A673 (cell line): ENCODE results near the gene CTDSP2. TPM values are rescaled to one million over a fixed set of nuclear protein-coding genes. Genes with fewer than 3 reads are reported as not detected.

ENCODE experiments used
- BruUV-seq: library from RNA; stranded (reverse); fragments of 400-500 nt; replicated peaks from 2 replicates; lab custom pipeline; 2021; lab: Mats Ljungman, UMichigan
- CTCF ChIA-PET: fragments of 300-600 bp; sonication (Branson Sonifier 250); formaldehyde crosslinking; loops from one replicate; lab custom pipeline; 2022; ENCODE audit warnings: antibody characterized with exemption; lab: Charles Lee
- POLR2A ChIA-PET: fragments of 300-600 bp; sonication (Branson Sonifier 250); formaldehyde crosslinking; loops from one replicate; lab custom pipeline; 2022; ENCODE audit warnings: antibody characterized with exemption; ENCODE audit not compliant: low non-redundant PET; lab: Charles Lee
- DNase-seq: peaks from one replicate; pipeline ENCODE4 v3.0.0-alpha.2; 2015; ENCODE audit warnings: low spot score
- H3K27ac ChIP-seq: fragments of 200-600 bp; sonication (generic); 2 replicates; pipeline ENCODE4 v1.5.1; 2016; ENCODE audit warnings: mixed run types, low read depth, mild to moderate bottlenecking, mixed read lengths, antibody characterized with exemption, low read length; ENCODE audit not compliant: poor library complexity, severe bottlenecking
- H3K27me3 ChIP-seq: fragments of 200-600 bp; sonication (generic); replicated peaks from 2 replicates; pipeline ENCODE4 v1.6.1; 2017; ENCODE audit warnings: mixed run types, low read depth, mild to moderate bottlenecking, mixed read lengths, antibody characterized with exemption, low read length; ENCODE audit not compliant: insufficient read depth, poor library complexity
- H3K36me3 ChIP-seq: fragments of 200-600 bp; sonication (generic); 2 replicates; pipeline ENCODE4 v1.6.1; 2016; ENCODE audit warnings: mixed run types, mild to moderate bottlenecking, mixed read lengths, antibody characterized with exemption, low read length; ENCODE audit not compliant: insufficient read depth, poor library complexity, severe bottlenecking
- H3K4me1 ChIP-seq: fragments of 200-600 bp; sonication (generic); 2 replicates; pipeline ENCODE4 v1.6.1; 2017; ENCODE audit warnings: mixed run types, mild to moderate bottlenecking, mixed read lengths, antibody characterized with exemption, low read length; ENCODE audit not compliant: insufficient read depth, poor library complexity, severe bottlenecking
- H3K4me3 ChIP-seq: fragments of 200-600 bp; sonication (generic); 2 replicates; pipeline ENCODE4 v1.5.1; 2016; ENCODE audit warnings: low read depth, mixed run types, mild to moderate bottlenecking, mixed read lengths, low read length; ENCODE audit not compliant: poor library complexity, severe bottlenecking
- H3K9me3 ChIP-seq: fragments of 200-600 bp; sonication (generic); 2 replicates; pipeline ENCODE4 v1.6.1; 2016; ENCODE audit warnings: mixed run types, low read depth, mild to moderate bottlenecking, mixed read lengths, antibody characterized with exemption, low read length; ENCODE audit not compliant: poor library complexity, severe bottlenecking
- CTCF ChIP-seq: fragments of 300-800, 200-600 bp; sonication (generic); conservative IDR thresholded peaks from 2 replicates; pipeline ENCODE4 v1.5.1; 2017; ENCODE audit warnings: low read depth, mild to moderate bottlenecking, antibody characterized with exemption, low read length, moderate library complexity, mixed read lengths
- EZH2 ChIP-seq: fragments of 200-600 bp; sonication (generic); IDR thresholded peaks from 2 replicates; pipeline ENCODE4 v1.6.1; 2017; ENCODE audit warnings: borderline replicate concordance, low read depth, mild to moderate bottlenecking, mixed read lengths, antibody characterized with exemption, low read length; ENCODE audit not compliant: poor library complexity, severe bottlenecking
- intact Hi-C: fragments of 100-400 bp; cut with micrococcal nuclease; formaldehyde crosslinking; loops from one replicate; pipeline ENCODE4 v1.10.0; 2022; ENCODE audit not compliant: unreplicated experiment
- total RNA-seq: library from RNA; stranded (reverse); gene quantifications from 2 replicates; pipeline ENCODE4 v1.2.3, GENCODE V29; 2021

Gene CTDSP2
- total RNA-seq, 1 experiment from 2014 or later: 115 TPM

DNA sequence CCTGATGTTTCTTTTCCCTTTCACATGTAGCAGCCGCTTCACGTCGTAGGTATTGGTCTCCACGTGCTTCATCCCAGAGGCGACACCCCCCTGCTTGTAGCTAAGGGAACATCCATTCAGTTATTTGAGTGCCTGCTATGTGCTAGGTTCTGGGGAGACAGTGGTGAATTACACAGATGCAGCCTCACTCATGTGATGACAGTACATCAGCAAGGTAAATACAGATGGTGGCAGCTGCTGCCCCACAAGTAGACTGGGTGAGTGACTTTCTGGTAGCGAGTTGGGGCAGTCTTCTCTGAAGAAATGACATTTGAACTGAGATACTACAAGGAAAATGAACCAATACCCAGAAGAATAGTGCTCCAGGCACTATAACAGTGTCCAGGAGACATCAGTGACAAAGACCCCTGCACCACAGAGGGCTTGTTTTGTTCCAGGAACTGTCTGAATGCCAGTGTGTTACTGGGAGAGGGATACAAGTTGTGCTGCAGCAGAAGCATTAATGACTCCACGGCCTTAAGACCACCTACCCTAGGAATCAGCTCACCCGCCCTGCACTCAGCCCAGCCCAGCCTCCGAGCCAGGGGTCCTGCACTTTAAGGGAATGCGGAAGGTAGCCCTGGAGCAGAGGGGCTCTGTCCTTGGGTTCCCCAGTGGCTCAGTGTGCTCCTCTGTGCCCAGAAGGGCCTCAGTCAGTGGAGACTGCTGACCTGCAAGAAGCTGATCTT lies 35.3 kb downstream of the CTDSP2 start:
- no peak overlapping the region for H3K27ac ChIP-seq
- no peaks in the 10 kb centered on the region for H3K4me1 ChIP-seq
- intact Hi-C loops: no loop called here
- no peak for TF ChIP-seq EZH2
- no peak for TF ChIP-seq CTCF
- DNase-seq: no peak
- POLR2A ChIA-PET: interaction anchor here (0.6 kb wide), 1 partner anchor 130 kb away, joined by 4 read pairs; the partner anchor contains the start of gene ATP23
- no peak overlapping the region for H3K4me3 ChIP-seq
- no TSS peak for BruUV-seq
- H3K36me3 ChIP-seq: no peaks in the 10 kb centered on the region
- CTCF ChIA-PET: no interaction called here
- H3K9me3 ChIP-seq: no peaks in the 10 kb centered on the region
- no peaks in the 10 kb centered on the region for H3K27me3 ChIP-seq

DNA sequence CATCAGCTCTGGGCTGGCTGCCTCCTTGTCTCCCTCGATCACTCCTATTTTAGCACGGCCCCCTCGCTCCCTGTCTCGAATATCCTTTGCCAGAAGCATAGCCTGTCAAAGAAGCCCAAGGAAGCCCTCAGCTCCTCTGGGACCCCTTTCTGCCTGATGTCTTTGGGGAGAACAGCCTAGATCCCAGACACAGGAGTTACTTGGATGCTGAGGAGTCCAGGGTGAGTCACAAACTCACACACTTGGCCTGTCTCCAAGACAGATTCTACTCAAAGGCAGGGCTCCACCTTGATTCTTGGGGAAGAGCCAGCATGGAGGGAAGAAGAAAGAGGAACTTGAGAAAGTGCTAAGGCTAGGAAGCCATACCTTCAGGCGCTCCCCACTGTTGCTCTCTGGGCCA lies 36.1 kb downstream of the CTDSP2 start:
- Histone ChIP-seq H3K27me3 (no peaks in the 10 kb centered on the region), H3K4me1 (no peaks in the 10 kb centered on the region), H3K9me3 (no peaks in the 10 kb centered on the region), H3K36me3 (no peaks in the 10 kb centered on the region), H3K4me3 (no peak overlapping the region), H3K27ac (no peak overlapping the region)
- ChIA-PET CTCF (no interaction called here), POLR2A (no interaction called here)
- DNase-seq: no peak
- intact Hi-C loops: no loop called here
- BruUV-seq: no TSS peak
- TF ChIP-seq EZH2: no peak
- TF ChIP-seq CTCF: no peak

DNA sequence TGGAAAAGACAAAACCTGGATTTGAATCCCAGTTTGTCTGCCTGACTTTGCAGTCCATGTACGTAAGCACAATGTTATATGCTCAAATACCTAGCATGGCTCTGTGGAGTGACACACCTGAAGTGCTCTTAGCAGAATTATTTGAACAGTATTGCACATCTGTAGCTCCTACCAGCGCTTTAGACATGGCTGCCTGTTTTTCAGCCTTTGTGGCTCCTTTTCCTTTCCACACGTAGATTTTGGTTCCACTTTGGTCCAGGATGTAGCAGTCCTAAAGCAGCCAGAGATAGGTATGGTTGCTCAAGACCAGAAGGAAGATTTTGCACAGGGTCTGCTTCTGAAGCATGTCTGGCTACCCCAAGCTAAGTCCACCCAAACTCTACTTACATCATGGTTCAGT lies 37.1 kb downstream of the CTDSP2 start:
- no peak for TF ChIP-seq EZH2
- TF ChIP-seq CTCF: no peak
- intact Hi-C loops: no loop called here
- Histone ChIP-seq H3K4me1 (no peaks in the 10 kb centered on the region), H3K27ac (no peak overlapping the region), H3K9me3 (no peaks in the 10 kb centered on the region), H3K4me3 (no peak overlapping the region), H3K27me3 (no peaks in the 10 kb centered on the region), H3K36me3 (no peaks in the 10 kb centered on the region)
- no peak for DNase-seq
- ChIA-PET POLR2A (no interaction called here), CTCF (no interaction called here)
- BruUV-seq: no TSS peak
